ENCODE results near the gene FAM149A.

GRCh38 chr4:186203406-186203805 lies 98.9 kb downstream of the FAM149A start:
- TF ChIP-seq, protein P1, sequence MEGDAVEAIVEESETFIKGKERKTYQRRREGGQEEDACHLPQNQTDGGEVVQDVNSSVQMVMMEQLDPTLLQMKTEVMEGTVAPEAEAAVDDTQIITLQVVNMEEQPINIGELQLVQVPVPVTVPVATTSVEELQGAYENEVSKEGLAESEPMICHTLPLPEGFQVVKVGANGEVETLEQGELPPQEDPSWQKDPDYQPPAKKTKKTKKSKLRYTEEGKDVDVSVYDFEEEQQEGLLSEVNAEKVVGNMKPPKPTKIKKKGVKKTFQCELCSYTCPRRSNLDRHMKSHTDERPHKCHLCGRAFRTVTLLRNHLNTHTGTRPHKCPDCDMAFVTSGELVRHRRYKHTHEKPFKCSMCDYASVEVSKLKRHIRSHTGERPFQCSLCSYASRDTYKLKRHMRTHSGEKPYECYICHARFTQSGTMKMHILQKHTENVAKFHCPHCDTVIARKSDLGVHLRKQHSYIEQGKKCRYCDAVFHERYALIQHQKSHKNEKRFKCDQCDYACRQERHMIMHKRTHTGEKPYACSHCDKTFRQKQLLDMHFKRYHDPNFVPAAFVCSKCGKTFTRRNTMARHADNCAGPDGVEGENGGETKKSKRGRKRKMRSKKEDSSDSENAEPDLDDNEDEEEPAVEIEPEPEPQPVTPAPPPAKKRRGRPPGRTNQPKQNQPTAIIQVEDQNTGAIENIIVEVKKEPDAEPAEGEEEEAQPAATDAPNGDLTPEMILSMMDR (conservative IDR thresholded peaks at IDR 0.05; ENCODE audit: low read length) = no peak
- TF ChIP-seq EZH2phosphoT487 (IDR thresholded peaks at IDR 0.05; ENCODE audit: borderline replicate concordance) = no peak

All from Loucy (cell line).